Activated CD8-positive, alpha-beta memory T cell treated with anti-CD3 and anti-CD28 coated beads, Interleukin-2, amount 50 U/mL, for 4 hours (primary cell): Measurements from ENCODE around the gene METTL13.
A peak's percentile ranks its signal among the peaks of the same experiment; 100 is the strongest.
"Not testable (repeated sequence)": the region's sequence is repeated elsewhere in the genome, so short reads cannot be mapped to it uniquely, and the experiment has no call there.

ENCODE experiments used
- DNase-seq: peaks from one replicate; pipeline ENCODE4 v3.0.0-alpha.2; 2020

METTL13 gene

GRCh38 chr1:171772312-171772711 is 9.1 kb upstream of the METTL13 start:
- DNase-seq: no peak

GRCh38 chr1:171780583-171781175 is 781 bp upstream of the METTL13 start:
- DNase-seq: no peak

- DNase-seq: no peak
Measured at GRCh38 chr1:171783816-171784530, 2.5 kb downstream of the METTL13 start.

- DNase-seq: no peak
Measured at GRCh38 chr1:171784784-171785183, 3.3 kb downstream of the METTL13 start.

GRCh38 chr1:171785766-171786165 is 4.3 kb downstream of the METTL13 start:
- no peak for DNase-seq

GRCh38 chr1:171786534-171786933 is 5.1 kb downstream of the METTL13 start:
- no peak for DNase-seq

GRCh38 chr1:171787686-171788480 is 6.4 kb downstream of the METTL13 start:
- DNase-seq: no peak

- DNase-seq: no peak
Measured at GRCh38 chr1:171788696-171789095, 7.2 kb downstream of the METTL13 start.

GRCh38 chr1:171790318-171790717 is 8.9 kb downstream of the METTL13 start:
- no peak for DNase-seq

GRCh38 chr1:171792656-171793369 is 11.4 kb downstream of the METTL13 start:
- DNase-seq: no peak

- DNase-seq: no peak
Measured at GRCh38 chr1:171793636-171794035, 12.2 kb downstream of the METTL13 start.

- DNase-seq: peak; percentile 37
Measured at GRCh38 chr1:171794085-171794484, 12.6 kb downstream of the METTL13 start.

- no peak for DNase-seq
Measured at GRCh38 chr1:171796592-171796991, 15.1 kb downstream of the METTL13 start.

- DNase-seq: no peak
Measured at GRCh38 chr1:171798311-171798710, 16.9 kb downstream of the METTL13 start.

- DNase-seq: no peak
Measured at GRCh38 chr1:171798765-171799164, 17.3 kb downstream of the METTL13 start.

GRCh38 chr1:171799166-171799565 is 17.7 kb downstream of the METTL13 start:
- DNase-seq: no peak

- DNase-seq: not testable (repeated sequence)
Measured at GRCh38 chr1:171799698-171800097, 18.2 kb downstream of the METTL13 start.

- no peak for DNase-seq
Measured at GRCh38 chr1:171800342-171800741, 18.9 kb downstream of the METTL13 start.

GRCh38 chr1:171800851-171801250 is 19.4 kb downstream of the METTL13 start:
- no peak for DNase-seq

GRCh38 chr1:171801487-171801891 is 20.0 kb downstream of the METTL13 start:
- DNase-seq: no peak

GRCh38 chr1:171802207-171802606 is 20.7 kb downstream of the METTL13 start:
- no peak for DNase-seq

GRCh38 chr1:171803045-171803444 is 21.6 kb downstream of the METTL13 start:
- DNase-seq: no peak

- DNase-seq: no peak
Measured at GRCh38 chr1:171803461-171804022, 22.1 kb downstream of the METTL13 start.
